ENCODE data around the gene CLASP1.

Gene CLASP1

GRCh38 chr2:121388371-121388770 lies 260.9 kb downstream of the CLASP1 start:
- Histone ChIP-seq H3K4me3 (replicated peaks; ENCODE audit: insufficient read depth, low read length) (no peak overlapping the region), H3K27me3 (ENCODE audit: insufficient read depth, poor library complexity, severe bottlenecking) (no peaks in the 10 kb centered on the region), H3K27ac (replicated peaks) (no peak overlapping the region)
- no peak for TF ChIP-seq SPI1 (IDR thresholded peaks at IDR 0.05; ENCODE audit: borderline replicate concordance, low read depth)
- TF ChIP-seq GABPA (IDR thresholded peaks at IDR 0.05; ENCODE audit: low read depth) = no peak
- no peak for TF ChIP-seq REST (IDR thresholded peaks at IDR 0.05; ENCODE audit: insufficient replicate concordance, low read depth)
- no peak for TF ChIP-seq POLR2AphosphoS5 (IDR thresholded peaks at IDR 0.05; ENCODE audit: low read depth)
- no peak for TF ChIP-seq CTCF (IDR thresholded peaks at IDR 0.05; ENCODE audit: insufficient read depth, low read length)
- DNase-seq (ENCODE audit: low read depth in 1 of 2, low spot score in 1 of 2) = no peak

GRCh38 chr2:121387591-121388325 lies 261.5 kb downstream of the CLASP1 start:
- Histone ChIP-seq H3K4me3 (replicated peaks; ENCODE audit: insufficient read depth, low read length) (no peak overlapping the region), H3K27ac (replicated peaks) (no peak overlapping the region), H3K27me3 (ENCODE audit: insufficient read depth, poor library complexity, severe bottlenecking) (no peaks in the 10 kb centered on the region)
- no peak for DNase-seq (ENCODE audit: low read depth in 1 of 2, low spot score in 1 of 2)
- no peak for TF ChIP-seq GABPA (IDR thresholded peaks at IDR 0.05; ENCODE audit: low read depth)
- TF ChIP-seq CTCF (IDR thresholded peaks at IDR 0.05; ENCODE audit: insufficient read depth, low read length) = no peak
- TF ChIP-seq SPI1 (IDR thresholded peaks at IDR 0.05; ENCODE audit: borderline replicate concordance, low read depth) = no peak
- no peak for TF ChIP-seq REST (IDR thresholded peaks at IDR 0.05; ENCODE audit: insufficient replicate concordance, low read depth)
- no peak for TF ChIP-seq POLR2AphosphoS5 (IDR thresholded peaks at IDR 0.05; ENCODE audit: low read depth)

- Histone ChIP-seq H3K4me3 (replicated peaks; ENCODE audit: insufficient read depth, low read length) (no peak overlapping the region), H3K27me3 (ENCODE audit: insufficient read depth, poor library complexity, severe bottlenecking) (no peaks in the 10 kb centered on the region), H3K27ac (replicated peaks) (no peak overlapping the region)
- TF ChIP-seq REST (IDR thresholded peaks at IDR 0.05; ENCODE audit: insufficient replicate concordance, low read depth) (no peak), POLR2AphosphoS5 (IDR thresholded peaks at IDR 0.05; ENCODE audit: low read depth) (no peak), GABPA (IDR thresholded peaks at IDR 0.05; ENCODE audit: low read depth) (no peak), CTCF (IDR thresholded peaks at IDR 0.05; ENCODE audit: insufficient read depth, low read length) (no peak), SPI1 (IDR thresholded peaks at IDR 0.05; ENCODE audit: borderline replicate concordance, low read depth) (no peak)
- no peak for DNase-seq (ENCODE audit: low read depth in 1 of 2, low spot score in 1 of 2)
These were observed 262.6 kb downstream of the CLASP1 start for GRCh38 chr2:121386707-121387106.

All from HL-60 (cell line).